ENCODE measurements around the gene WDHD1. TPM values are rescaled to one million over a fixed set of nuclear protein-coding genes. Genes with fewer than 3 reads are reported as not detected.

The WDHD1 gene
- total and polyA plus RNA-seq, 8 donors, result 0.45 to 2.3 (median 1.1) TPM

GRCh38 chr14:54890788-54891187, 136.1 kb downstream of the WDHD1 start:
- Histone ChIP-seq H3K27ac (no peak overlapping the region), H3K36me3 (no peaks in the 10 kb centered on the region), H3K4me3 (no peak overlapping the region), H3K4me1 (no peaks in the 10 kb centered on the region), H3K27me3 (no peaks in the 10 kb centered on the region), H3K9me3 (no peaks in the 10 kb centered on the region)
- ATAC-seq, result peak in 1 of 4 donors; percentile 37
- intact Hi-C loops (cut with DNase I), result no loop called here
- TF ChIP-seq CTCF (IDR thresholded peaks at IDR 0.05), result no peak
- no peak for DNase-seq
- WGBS, 2 donors, result 85 to 97% methylated on average over 1 of the region's 1 CpG
- FAIRE-seq, result no peak

GRCh38 chr14:54889919-54890318, 137.0 kb downstream of the WDHD1 start:
- no peaks in the 10 kb centered on the region for H3K36me3 ChIP-seq
- no peaks in the 10 kb centered on the region for H3K27me3 ChIP-seq
- TF ChIP-seq CTCF (IDR thresholded peaks at IDR 0.05), result no peak
- H3K27ac ChIP-seq, result no peak overlapping the region
- 91 to 97% methylated on average over 8 of the region's 8 CpGs for WGBS, 2 donors
- no peak overlapping the region for H3K4me3 ChIP-seq
- H3K4me1 ChIP-seq, result no peaks in the 10 kb centered on the region
- FAIRE-seq, result no peak
- intact Hi-C loops (cut with DNase I), result no loop called here
- no peaks in the 10 kb centered on the region for H3K9me3 ChIP-seq
- no peak for DNase-seq
- no peak for ATAC-seq

Other genes starting within 250 kb of the WDHD1 start
- gene GCH1, start 124.3 kb downstream of the WDHD1 start, total RNA-seq, result 10 to 100 TPM in 1 of 6 donors, 1 to 10 TPM in 5; 3.4 to 16.2 (median 6.0) TPM
- gene GCH1, start 124.3 kb downstream of the WDHD1 start, polyA plus RNA-seq, result 10 to 100 TPM in 1 of 2 donors, 1 to 10 TPM in 1; 7.9 to 42.6 TPM
- 10 to 100 TPM in 2 of 6 donors, 1 to 10 TPM in 4; 4.9 to 13.4 (median 6.5) TPM for gene SOCS4, start 137 bp upstream of the WDHD1 start, total RNA-seq
- gene SOCS4, start 137 bp upstream of the WDHD1 start, polyA plus RNA-seq, result 1 to 10 TPM; 2.4 to 4.9 TPM
- 10 to 100 TPM; 15.2 to 29.7 (median 23.1) TPM for gene MAPK1IP1L, start 24.5 kb upstream of the WDHD1 start, total RNA-seq
- gene MAPK1IP1L, start 24.5 kb upstream of the WDHD1 start, polyA plus RNA-seq, result 10 to 100 TPM; 12.9 to 24.2 TPM
- 10 to 100 TPM; 22.6 to 77.8 (median 40.6) TPM for gene LGALS3, start 102.2 kb upstream of the WDHD1 start, total RNA-seq
- gene LGALS3, start 102.2 kb upstream of the WDHD1 start, polyA plus RNA-seq, result 10 to 100 TPM; 53.1 to 74.7 TPM
- gene DLGAP5, start 164.5 kb upstream of the WDHD1 start, total RNA-seq, result under 1 TPM in 4 of 6 donors, not detected in 2; 0.12 to 0.90 (median 0.47) TPM
- not detected for gene DLGAP5, start 164.5 kb upstream of the WDHD1 start, polyA plus RNA-seq
- gene FBXO34, start 244.3 kb upstream of the WDHD1 start, total RNA-seq, result 10 to 100 TPM in 2 of 6 donors, 1 to 10 TPM in 4; 8.2 to 19.7 (median 9.5) TPM
- gene FBXO34, start 244.3 kb upstream of the WDHD1 start, polyA plus RNA-seq, result 1 to 10 TPM; 4.6 to 7.3 TPM

Data from pancreas (tissue), 10 donors.